PC-3 (cell line): ENCODE measurements around the gene FUT1.
"Not testable (repeated sequence)": the region's sequence is repeated elsewhere in the genome, so short reads cannot be mapped to it uniquely, and the experiment has no call there.

Experiments used
- EZH2 ChIP-seq: fragments of 300-600 bp; sonication (generic); IDR thresholded peaks from one replicate; pipeline ENCODE4 v1.6.1; 2017; ENCODE audit warnings: antibody characterized with exemption, mild to moderate bottlenecking, low read length; ENCODE audit not compliant: unreplicated experiment
- EZH2phosphoT487 ChIP-seq: fragments of 300-600 bp; sonication (generic); IDR thresholded peaks from 2 replicates; pipeline ENCODE4 v1.6.1; 2018; ENCODE audit warnings: mild to moderate bottlenecking, antibody characterized with exemption, low read length, borderline replicate concordance
- TF ChIP-seq, protein P1 (sequence below): fragments of 300-600 bp; sonication (generic); conservative IDR thresholded peaks from 2 replicates; pipeline ENCODE4 v1.5.1; 2017; ENCODE audit warnings: antibody characterized with exemption, low read depth, mild to moderate bottlenecking, low read length

GRCh38 chr19:48718106-48718505 lies 34.3 kb downstream of the FUT1 start:
- TF ChIP-seq, protein P1, sequence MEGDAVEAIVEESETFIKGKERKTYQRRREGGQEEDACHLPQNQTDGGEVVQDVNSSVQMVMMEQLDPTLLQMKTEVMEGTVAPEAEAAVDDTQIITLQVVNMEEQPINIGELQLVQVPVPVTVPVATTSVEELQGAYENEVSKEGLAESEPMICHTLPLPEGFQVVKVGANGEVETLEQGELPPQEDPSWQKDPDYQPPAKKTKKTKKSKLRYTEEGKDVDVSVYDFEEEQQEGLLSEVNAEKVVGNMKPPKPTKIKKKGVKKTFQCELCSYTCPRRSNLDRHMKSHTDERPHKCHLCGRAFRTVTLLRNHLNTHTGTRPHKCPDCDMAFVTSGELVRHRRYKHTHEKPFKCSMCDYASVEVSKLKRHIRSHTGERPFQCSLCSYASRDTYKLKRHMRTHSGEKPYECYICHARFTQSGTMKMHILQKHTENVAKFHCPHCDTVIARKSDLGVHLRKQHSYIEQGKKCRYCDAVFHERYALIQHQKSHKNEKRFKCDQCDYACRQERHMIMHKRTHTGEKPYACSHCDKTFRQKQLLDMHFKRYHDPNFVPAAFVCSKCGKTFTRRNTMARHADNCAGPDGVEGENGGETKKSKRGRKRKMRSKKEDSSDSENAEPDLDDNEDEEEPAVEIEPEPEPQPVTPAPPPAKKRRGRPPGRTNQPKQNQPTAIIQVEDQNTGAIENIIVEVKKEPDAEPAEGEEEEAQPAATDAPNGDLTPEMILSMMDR, result not testable (repeated sequence)
- not testable (repeated sequence) for TF ChIP-seq EZH2, EZH2phosphoT487
